GM10266 (cell line): ENCODE measurements around the gene AP5M1.
"Not testable (repeated sequence)": the region's sequence is repeated elsewhere in the genome, so short reads cannot be mapped to it uniquely, and the experiment has no call there.

Experiments
- DNase-seq: peaks from one replicate; pipeline ENCODE4 v3.0.0; 2012; ENCODE audit errors: extremely low spot score
- TF ChIP-seq, protein P1 (sequence below): IDR thresholded peaks from 2 replicates; pipeline ENCODE4 v1.5.1; 2012; ENCODE audit warnings: mild to moderate bottlenecking, low read depth; ENCODE audit not compliant: control insufficient read depth, insufficient read depth; ENCODE audit errors: missing control alignments

The AP5M1 gene

DNA sequence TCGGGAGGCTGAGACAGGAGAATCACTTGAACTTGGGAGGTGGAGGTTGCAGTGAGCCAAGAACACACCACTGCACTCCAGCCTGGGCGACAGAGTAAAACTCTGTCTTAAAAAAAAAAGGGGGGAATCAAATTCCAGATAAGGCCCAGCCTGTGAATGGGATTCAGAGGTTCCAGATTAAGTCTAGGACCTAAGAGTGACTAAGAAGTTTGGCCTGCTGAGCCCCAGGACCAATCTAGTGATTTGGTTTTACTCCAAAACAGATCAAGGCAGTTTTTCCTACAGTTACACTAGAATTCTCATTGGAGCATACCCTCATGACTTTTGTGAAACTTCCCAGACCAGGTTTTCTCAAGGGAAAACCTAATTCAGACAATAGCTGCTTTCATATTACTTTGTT, 22.8 kb upstream of the AP5M1 start:
- TF ChIP-seq, protein P1, sequence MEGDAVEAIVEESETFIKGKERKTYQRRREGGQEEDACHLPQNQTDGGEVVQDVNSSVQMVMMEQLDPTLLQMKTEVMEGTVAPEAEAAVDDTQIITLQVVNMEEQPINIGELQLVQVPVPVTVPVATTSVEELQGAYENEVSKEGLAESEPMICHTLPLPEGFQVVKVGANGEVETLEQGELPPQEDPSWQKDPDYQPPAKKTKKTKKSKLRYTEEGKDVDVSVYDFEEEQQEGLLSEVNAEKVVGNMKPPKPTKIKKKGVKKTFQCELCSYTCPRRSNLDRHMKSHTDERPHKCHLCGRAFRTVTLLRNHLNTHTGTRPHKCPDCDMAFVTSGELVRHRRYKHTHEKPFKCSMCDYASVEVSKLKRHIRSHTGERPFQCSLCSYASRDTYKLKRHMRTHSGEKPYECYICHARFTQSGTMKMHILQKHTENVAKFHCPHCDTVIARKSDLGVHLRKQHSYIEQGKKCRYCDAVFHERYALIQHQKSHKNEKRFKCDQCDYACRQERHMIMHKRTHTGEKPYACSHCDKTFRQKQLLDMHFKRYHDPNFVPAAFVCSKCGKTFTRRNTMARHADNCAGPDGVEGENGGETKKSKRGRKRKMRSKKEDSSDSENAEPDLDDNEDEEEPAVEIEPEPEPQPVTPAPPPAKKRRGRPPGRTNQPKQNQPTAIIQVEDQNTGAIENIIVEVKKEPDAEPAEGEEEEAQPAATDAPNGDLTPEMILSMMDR = no peak
- DNase-seq = no peak

DNA sequence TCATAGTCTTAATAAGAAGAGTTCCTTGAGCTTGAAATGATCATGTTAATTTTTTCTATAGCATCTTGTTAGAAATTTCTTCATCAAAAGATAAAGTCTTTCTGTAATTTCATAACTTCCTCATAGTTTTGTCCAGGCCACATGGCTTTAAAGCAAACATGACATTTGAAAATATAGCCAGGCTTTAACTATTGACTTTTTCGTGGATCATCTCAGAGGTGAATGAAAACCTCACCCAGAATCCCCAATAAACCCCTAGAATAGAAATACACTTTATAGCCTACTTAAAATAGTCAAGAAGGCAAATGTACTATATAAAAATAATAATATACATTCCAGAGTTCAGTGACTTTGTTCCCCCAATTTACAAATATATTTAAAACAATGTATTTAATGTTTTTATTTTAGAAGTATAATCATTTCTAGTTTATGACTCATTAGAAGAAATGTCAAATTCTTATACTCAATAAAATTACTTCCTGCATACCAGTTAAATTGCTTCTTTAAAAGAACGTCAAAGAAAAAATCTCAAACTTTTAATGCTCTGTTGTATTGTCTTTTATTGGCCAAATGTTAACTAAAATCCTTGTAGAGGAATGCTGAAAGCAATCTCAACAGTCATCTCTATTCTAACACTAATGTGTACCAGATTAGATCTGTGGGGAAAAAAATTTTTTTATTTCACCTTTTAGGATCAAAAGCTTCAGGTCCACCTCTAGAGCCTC, 21.7 kb upstream of the AP5M1 start:
- no peak for DNase-seq

DNA sequence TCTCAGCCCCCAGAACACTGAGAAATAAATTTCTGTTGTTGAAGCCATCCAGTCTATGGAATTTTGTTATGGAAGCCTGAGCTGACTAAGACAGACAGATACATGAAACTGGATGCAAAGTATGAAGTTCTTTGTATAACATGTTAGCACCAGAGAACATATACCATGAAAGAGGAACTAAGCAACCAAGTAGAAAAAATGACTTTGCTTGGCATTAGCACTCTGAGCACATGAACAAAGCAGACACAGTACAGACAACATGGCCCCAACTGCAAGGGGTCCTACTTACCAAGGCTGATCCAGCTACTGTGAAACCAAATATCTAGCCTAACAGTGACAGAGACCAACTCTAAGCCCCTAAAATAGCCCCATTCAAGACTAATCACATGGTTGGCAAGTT, 13.9 kb upstream of the AP5M1 start:
- DNase-seq = no peak
- TF ChIP-seq, protein P1 = no peak

More for the DNA sequence above, 21.7 kb upstream of the AP5M1 start:
- TF ChIP-seq, protein P1 = no peak

DNA sequence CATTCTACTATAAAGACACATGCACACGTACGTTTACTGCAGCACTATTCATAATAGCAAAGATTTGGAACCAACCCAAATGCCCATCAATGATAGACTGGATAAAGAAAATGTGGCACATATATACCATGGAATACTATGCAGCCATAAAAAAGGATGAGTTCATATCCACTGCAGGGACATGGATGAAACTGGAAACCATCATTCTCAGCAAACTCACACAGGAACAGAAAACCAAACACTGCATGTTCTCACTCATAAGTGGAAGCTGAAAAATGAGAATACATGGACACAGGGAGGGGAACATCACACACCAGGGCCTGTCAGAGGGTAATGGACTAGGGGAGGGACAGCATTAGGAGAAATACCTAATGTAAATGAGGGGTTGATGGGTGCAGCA, 10.6 kb upstream of the AP5M1 start:
- not testable (repeated sequence) for DNase-seq

DNA sequence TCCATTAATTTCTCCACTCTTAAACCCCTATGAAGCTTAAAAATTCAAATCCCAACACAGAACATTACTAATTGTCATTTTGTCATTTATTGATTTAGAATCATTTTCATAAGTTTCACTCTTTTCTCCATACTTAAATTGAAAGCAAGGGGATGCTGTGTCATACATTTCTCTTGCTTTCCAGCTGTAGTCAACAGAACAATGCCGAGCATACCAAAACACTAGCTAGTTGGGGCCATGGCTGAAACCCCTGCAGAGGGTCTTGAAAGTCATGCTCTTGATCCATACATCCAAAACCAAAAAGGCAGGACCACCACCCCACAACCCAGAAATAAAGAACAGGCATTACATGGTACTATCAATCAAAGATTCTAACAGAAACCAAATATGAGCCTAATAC, 9.1 kb upstream of the AP5M1 start:
- DNase-seq = no peak
- TF ChIP-seq, protein P1 = no peak

DNA sequence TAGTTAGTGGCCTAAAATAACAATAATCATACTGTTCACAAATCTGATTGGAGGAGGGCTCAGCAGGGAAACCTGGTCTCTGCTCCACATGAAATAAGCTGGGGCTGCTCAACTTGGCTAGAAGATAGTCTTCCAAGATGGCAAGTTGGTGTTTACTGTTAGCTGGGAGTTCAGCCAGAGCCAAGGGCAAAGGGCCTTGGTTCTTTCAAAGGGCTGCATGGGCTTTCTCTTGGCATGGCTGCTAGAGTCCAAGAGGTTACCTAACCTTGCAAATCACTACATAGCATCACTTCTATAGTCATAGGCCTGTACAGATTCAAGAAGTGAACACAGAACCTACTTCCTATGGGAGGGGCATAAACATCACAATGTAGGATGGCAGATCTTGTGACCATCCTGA, 7.2 kb upstream of the AP5M1 start:
- no peak for DNase-seq
- TF ChIP-seq, protein P1 = no peak

DNA sequence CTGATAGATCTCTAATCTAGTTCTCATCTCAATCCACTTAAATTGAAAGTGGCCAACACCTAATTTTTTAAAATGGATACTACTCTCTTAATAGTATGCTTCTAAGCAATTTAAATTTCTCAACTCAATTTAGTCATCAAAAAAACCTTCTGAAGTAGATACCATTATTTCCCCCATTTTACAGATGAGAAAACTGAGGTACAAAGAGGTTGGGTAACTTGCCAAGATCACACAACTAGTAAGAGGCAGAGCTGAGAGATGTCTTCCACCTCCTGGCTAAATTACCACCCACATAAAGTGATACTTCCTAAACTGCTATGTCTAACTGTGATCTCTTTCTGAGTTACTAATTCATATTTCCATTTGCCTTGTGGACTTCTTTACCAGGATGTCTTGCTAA, 6.7 kb upstream of the AP5M1 start:
- no peak for DNase-seq
- TF ChIP-seq, protein P1 = no peak

DNA sequence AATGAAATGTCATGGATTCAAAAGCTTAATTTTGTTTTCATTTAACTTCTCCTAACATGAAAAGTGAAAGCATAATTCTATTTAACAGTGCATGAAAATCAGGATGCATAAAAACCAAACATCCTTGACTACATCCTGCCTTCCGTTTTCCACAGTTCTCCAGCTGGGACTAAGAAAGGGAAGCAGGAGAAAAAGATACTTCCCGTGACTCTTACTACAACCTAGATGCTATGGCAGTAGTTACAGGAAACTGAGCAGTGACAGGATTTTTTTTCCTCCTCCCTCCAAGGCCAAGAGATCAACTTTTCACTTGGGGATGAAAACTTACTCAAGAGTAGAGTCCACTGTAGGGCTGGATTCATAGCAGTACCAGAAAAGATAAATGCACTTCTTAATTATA, 2.7 kb upstream of the AP5M1 start:
- TF ChIP-seq, protein P1 = no peak
- DNase-seq = no peak
